Left forelimb (tissue), 1 donor: Measurements from ENCODE around the gene HOXA5.

Experiments
- DNase-seq: peaks from one replicate; pipeline ENCODE4 v3.0.0-alpha.2; 2018; ENCODE audit warnings: low spot score

Gene HOXA5

DNA sequence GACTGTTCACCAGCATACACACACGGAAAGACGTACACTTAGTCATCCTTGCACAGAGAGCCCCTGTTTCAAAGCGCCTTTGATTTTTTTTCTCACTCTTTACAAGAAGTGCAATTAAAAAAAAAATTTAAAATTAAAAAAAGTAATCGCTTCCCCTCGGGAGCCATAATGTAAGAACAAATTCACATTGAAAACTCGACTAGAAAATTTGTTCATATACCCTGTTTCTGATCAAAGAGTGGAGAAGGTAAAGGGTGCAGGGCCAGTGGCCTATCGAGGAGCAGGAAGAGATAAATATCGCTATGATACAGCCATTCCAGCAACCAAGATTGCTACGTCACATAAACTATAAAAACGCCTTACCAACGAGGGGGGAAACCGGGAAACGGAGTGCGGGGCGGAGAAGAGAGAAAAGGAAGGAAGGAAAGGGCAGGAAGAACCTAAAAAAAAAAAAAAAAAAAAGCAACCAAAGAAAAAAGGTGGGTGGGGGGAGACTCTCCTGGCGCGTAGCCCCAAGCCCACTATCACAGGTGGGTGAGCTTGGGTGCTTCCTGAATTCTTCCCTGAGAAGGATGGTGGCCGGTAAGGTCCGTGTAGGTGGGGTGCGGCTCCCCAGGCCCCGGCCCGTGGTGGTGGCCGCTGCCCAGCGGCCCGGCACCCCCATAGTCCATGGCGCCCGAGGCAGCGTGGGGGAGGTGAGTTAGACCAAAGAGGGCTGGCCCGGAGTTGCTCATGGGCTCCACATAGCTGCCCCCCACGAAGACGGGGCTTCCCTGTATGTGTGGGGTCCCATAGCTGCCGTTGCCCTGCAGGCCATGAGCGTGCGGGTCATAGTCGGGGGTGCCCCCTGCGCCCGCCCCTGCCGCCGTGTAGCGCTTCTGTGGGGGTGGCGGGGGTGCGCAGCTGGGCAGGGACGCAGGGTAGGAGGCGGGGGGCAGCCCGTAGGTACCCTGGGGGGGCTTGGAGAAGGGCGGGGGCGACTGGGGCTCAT lies 35.8 kb downstream of the HOXA5 start:
- no peak for DNase-seq

DNA sequence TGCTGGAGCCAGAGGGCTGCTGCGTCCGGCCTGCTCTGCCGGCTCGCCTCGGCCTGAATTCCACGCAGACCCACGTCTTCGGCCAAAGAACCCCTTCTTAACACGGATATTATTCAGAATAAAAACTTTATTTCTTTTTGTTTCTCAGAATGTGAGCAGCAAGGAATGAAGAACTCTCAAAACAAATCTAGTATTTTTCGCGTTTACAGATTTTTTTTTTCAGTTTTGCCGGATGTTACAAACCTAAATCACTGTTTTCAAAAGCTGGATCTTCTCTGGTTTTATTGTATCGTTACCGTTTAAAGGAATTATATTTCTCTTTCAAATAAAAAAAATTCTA lies 36.6 kb downstream of the HOXA5 start:
- no peak for DNase-seq

DNA sequence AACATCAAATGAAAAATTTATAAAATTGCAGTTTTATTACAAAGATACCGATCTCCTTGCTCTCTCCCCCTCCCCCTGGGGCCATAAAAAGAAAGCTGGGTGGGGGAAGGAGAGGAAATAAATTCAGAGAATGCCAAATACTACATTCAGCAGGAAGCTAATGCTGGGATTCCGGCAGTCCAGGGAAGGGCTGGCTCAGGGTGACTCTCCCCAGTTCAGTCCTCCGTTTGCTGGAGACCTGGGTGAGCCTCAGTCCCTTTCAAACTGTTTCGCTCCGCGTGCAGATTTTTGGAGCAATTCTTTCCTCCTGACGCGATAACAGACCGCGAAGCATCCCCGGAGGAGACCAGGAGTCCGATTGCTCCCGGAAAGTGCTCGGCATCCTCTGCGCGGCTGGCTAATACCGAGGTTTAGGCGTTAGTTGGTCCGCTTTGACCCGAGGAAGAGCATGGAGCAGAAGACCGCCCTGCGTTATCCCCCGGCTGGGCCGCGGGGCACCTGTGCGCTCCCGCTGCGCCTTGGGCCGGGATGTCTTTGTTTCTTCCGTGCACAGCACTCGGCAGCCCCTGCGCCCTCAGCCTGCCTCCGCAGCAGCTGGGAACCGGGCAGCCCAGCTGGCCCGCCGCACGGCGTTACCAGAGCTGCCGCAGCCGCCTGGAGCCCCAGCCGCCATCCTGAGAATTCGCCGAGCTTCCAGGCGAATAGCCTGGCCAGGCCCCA lies 37.1 kb downstream of the HOXA5 start:
- DNase-seq: no peak

DNA sequence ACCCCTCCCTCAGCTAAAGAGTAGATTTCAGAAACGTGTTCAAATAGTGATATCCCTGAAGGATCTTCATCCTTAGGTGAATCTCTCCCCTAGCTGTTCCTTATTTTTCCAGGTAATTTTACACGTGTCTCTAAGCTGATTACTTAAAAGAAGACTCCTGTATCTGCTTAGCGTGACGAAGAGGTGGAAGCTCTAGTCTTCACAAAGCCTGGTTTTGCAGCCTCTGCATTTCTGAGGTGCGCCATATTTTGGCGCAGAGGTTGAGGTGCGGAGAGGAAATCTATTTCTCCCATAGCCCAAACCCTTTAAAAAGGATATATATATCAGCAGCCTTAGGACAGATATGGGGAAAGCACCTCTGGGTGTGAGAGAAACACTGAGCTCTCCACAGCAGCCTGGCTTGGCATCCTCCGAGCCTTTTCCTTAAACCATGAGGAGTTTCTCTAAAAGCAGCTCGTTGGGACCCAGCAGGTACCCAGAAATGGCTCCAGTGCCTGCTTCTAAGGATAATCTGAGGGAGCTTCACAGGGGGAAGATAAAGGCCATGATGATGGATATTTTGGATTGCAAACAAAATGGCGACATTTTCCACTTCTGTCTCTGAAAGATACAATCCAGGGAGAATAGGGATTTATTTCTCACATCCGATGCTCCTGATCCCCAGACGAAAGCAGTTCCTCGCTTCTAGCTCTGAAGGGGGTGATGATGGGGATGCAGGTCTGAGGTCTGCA lies 38.0 kb downstream of the HOXA5 start:
- no peak for DNase-seq

DNA sequence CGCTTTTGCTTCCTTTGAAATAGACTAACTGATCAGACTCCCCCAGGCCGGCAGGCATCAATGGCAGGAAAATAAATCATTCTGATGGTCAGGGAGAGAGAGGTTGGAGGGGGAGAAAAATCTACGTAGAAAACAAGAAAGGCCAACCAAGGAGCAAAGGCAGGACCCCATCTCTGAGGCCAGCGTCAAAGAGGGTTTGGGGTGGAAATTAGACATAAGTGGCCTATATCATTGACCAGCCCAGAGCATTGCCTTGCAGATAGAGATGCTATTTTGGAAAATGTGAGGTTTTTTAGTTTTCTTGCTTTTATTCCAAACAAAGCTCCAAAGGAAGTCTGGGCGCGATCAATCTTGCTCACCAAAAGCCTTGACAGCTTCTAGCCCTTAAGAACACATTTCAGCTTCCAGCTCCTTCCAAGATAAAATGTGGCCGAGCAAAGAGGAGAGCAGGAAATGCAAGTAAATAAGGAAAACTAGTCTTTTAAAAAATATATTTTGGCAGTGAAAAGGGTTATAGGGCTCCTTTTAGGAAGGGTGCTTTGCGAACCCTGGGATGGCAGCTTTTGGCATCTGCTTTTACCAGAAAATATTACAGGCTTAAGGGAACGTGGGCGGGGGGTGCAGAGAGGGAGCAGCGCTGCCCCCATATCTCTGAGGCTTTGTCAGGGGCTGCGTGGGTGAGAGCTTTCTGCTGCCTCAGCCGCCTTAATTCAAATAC lies 39.0 kb downstream of the HOXA5 start:
- DNase-seq: no peak

DNA sequence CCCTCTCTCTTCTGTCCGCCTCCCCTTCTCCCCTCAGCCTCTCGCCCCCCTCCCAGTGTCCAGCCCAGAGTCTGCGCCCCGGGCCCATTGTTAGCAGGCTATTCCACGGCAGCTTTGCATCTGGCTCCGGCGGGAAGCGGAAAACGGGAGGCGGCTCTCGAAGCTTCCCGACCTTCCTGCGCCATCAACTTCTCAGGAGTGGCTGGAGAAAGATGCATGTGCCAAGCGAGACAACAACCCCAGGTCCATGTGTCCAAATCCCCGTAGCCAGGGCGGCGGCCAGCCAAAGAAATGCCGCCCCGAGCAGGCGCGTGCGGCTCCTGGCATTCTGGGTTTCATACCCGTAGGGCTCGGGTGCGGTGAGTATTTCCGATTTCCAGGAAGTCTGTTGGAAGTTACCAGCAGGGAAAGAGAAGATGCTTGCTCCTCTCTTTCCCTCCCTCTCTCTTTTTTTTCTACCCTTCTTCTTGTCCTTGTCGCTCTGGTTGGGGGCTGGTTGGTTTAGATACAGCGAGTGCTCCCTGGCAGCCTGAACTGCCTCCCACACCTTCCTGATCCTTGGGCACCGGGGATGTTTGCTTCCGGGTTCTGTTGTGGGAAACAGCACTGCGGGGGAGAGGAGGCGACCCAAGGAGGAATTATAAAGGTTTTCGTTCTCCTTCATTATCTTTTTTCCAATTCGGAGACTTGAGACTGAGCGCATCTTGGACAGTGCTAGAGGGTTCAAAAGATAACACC lies 39.8 kb downstream of the HOXA5 start:
- no peak for DNase-seq

DNA sequence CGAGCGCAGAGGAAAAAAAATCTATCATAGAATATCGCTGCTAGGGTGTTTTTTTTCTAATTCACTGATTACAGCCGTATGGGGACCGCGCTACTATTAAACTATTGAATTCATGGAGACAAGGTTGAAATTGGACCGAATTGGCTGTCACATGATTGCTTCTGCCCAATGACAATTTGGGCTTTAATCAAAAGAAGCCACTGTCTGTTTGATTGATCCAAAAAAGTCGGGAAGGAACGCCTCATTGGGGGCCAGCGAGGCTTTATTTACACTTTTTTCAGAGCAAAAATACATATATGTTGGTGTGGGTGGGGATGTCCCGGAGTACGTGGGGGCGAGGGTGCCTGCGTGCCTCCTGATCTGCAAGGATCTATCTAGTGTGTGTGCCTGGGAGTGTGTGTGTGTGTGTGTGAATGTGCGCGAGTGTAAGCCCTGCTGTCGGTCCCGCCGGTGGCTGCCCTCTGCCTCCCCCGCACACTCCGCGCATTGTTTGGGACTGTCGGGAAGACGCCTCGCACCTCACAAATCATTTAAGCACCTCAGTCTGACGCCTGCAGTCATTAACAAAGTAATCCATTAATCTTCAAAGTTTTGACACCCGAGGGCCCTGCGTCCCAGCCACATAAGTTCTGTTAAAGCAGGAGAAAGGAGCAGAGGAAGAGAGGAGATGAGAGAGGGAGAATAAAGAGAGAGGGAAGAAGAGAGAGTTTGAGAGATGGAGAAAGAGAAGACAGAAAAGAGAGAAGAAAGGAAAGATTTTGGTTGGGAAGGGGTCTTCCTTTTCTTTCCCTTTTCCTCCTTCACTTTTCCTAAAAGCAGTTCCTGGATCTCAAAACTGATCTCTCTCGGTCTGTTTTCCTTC lies 40.7 kb downstream of the HOXA5 start, which contains the start of gene HOXA2:
TSS of gene HOXA2 (minus strand) at position 103 of the 862 bp plus-strand sequence. CDS start 183 bp downstream, outside the sequence.
- DNase-seq: no peak

DNA sequence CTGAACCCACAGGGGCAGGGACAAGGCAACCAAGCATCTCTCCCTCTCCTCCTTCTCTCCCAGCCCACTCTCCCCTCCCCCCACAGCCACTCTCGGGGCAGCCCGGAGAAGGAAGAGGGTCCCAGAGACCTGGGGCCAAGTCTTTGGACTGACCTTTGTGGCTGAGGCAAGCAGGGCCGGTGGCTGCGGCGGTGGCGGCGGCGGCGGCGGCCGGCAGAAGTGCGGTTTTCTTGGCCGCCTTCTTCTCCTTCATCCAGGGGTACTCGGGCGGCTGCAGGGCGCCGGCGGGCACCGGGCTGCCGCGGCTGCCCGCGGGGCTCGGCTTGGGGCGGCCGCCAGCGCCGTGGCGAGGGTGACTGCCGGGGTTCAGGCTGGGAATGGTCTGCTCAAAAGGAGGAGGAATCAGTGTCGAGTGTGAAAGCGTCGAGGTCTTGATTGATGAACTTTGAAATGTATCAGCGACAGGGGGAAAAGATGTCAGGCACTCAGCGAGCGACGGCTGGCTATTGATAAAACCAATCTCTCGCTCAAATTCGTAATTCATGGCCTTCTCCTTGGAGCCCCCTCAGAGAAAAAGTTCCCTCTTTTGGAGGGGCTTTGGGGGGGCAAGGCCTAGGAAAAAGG lies 41.4 kb downstream of the HOXA5 start:
- no peak for DNase-seq

DNA sequence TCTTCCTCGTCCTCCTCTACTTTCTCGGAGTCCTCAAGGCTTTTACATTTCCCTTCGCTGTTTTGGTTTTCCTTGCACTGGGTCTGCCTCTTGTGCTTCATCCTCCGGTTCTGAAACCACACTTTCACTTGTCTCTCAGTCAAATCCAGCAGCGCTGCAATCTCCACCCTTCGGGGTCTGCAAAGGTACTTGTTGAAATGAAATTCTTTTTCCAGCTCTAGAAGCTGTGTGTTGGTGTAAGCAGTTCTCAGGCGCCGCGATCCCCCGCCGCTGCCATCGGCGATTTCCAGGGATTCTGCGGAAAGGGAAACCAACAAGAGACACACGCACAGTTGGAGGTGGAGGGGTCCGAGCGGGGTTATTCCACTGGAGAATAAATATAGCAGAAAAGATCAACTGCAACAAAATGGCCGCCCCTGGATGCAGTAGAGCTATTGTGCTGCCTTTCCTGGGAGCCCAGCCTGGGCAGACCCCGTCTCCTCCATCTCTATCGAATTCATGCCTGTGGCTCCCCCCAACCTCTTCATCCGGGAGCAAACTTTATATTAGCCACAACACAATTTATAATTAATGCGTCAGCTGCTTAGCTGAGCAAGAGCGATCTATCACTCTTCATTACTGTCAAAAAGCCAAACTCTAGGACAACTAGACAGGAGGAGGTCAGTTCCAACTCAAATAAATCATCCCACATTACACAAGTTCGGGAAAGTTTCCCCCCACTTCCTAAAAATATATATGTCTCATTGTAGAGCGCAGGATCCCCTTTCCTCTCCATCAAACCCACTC lies 42.1 kb downstream of the HOXA5 start:
- no peak for DNase-seq

DNA sequence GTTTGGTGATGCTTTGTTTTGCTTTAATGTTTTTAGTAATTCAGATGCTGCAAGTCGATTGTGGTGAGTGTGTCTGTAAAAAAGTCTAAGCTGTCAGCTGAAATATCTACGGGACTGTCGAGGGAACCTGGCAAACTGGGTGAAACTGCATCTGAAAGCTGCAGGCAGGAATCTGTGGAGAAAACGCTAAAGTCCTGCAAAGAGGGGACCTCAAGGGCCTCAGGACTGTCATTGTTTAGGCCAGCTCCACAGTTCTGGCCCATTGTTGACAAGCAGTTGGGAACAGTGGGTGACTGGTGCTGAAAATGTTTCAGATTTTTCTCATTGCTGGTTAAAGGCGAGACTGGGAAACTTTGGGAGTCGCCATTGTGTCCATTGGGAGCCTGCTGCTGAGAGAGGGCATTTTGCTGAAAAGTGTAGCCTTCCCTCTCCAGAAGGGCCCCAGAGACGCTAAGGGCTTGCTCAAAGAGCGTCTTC lies 42.7 kb downstream of the HOXA5 start:
- no peak for DNase-seq

DNA sequence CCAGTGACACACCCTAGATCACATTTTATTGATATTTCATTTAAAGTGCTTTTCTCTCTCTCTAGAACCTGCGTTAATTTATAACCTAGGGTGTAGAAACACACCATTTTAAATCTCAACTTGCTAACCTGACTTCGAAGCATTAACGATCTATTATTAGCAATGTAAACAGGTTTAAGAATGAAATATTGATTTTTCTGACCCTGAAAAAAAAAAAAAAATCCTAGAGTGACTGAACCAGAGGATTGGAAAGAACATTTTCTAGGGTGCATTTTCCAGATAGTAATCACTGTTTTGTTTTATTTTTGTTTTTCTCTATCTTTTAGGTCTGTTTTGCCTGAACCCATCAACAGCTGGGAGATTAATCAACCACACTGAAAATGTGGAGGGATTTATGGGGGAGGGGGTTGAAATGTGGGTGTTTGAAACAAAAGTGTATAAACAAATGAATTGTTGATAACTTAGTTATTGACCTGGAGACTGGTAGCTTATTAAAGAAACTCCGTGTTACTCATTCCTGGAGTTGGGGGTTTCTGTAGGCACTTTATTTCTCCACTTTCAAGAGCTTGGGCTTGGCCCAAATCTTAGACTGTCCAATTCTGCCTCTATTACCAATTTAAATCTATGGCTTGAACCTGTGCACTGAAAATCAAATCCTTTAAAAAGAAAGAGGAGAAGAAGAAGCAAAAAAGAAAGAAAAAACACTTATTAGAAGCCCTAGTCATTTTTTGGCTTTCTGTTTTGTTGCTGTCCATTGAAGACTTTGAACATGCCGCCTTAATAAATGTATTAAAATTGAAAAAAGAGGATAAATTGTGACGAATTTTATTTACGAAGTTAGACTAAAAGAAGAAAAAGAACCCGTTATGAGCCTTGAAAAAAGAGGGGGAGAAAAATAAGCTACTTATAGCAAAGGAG lies 43.8 kb downstream of the HOXA5 start:
- DNase-seq: no peak

DNA sequence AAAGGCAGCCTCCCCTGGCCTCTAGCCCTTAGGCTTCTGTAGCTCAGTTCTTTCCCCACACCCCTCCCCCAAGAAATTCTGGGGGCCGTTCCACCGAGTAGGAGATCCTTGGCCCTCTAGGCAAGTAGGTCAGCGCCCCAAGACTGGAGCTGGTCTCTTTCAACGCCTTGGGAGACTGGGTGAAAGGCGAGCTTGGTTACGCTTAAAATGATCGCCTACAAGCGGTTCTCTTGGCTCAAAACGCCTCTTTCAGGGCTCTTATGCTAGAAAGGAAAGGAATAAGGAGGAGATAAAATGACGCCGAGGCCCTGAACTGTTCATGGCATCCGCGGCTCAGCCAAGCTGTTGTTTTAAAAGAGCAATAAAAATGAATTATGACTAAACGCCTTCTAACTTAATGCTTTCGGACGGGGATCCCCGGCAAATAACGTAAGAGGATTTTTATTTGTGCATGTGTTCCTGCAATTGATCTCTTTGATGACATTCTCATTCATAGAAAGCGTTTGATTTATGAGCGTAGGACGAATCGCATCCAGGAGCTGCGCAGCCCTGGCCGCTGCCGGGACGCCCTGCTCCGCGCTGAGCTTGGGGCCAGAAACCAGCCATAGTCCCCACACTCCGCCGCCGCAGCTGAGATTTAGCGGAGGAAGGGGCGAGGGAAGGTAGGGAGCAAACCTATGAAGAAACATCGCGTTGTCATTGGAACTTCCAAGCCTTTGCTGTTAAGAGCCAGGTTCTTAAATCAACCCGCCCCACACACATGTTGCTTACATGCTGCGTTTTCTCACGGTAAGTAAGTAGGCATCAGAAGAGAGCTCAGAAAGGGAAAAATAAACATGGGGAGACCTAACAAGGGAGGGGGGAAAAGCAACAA lies 44.7 kb downstream of the HOXA5 start:
- DNase-seq: no peak

DNA sequence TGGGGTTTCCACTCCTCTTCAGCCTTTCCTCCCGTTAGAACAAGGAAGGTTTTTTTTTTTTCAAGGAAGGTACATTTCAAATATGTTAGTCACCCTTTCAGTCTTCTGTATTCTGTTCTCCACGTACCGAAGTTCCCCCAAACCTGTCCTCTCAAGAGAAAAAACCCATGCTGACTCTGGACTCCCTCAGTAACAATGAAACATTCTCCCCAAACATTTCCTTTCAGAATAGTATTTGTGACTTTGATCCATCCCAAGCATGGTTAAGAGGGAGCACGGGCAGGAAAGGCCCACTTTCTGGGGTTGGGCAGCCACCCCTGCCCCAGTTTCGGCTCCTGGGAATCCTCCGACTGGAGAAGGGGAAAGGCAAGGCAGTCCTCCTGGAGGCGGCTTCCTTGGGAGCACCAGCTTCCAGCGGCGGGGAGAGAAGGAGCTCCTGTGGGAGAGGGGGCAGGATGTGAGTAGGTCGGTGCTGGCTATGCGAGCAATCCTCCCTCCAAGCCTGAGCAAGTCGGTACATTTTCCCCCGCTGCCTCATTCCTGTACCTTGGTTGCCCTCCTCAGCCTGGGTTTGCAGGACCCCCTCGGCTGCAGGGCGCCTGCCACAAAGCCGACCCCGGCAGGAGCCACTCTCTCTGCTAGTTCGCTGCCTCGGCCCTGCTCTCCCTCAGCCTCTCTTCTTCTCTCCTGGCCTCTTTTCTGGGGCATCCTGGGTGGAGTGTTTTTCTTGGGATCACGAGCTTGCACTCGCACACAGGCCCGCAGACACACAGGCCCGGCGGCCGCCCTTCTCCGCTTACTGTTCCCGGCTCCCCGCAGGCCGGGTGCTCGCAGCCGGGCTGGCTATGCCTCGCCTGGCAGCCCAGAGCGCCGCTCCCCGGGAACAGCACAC lies 45.5 kb downstream of the HOXA5 start:
- no peak for DNase-seq

DNA sequence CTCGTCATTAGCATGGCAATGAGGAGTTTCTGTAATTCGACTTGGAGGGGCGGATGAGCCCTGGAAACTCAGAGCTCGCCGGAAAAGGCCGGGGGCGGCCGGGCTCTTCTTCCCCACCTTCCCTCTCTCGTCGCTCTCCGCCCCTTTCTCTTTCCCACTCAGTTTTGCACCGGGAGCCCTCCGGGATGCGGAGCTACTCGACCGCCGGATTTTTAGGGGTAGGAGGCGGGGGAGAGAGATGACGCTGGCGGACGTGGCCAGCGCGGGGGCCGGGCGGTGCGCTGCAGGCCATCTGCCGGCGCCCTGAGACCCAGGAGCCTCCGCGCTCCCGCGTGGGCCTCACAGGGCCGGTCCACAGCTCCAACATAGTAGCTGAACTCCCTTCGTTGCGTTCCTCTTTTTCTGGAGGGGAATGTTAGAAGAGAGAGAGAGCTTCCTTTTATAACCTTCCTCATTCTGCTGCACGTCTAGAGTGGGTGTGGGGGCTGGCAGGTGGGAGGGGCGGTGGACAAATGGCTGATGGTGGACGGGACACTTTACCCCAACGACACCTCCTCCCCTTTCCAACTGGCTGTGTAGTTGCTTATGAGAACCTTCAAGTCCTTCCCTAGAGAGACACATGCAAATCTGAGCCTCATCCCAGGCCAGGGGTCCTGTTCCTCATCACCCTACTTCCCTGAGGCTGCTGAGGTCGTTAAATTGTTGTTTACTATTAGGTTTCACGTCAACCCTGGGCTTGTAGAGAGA lies 46.5 kb downstream of the HOXA5 start:
- DNase-seq: no peak
